ENCODE measurements around the gene TUBB4B. TPM values are rescaled to one million over a fixed set of nuclear protein-coding genes. Genes with fewer than 3 reads are reported as not detected.

The TUBB4B gene
- total RNA-seq, 2 donors from 2014 or later = 79.1 to 171 TPM

DNA sequence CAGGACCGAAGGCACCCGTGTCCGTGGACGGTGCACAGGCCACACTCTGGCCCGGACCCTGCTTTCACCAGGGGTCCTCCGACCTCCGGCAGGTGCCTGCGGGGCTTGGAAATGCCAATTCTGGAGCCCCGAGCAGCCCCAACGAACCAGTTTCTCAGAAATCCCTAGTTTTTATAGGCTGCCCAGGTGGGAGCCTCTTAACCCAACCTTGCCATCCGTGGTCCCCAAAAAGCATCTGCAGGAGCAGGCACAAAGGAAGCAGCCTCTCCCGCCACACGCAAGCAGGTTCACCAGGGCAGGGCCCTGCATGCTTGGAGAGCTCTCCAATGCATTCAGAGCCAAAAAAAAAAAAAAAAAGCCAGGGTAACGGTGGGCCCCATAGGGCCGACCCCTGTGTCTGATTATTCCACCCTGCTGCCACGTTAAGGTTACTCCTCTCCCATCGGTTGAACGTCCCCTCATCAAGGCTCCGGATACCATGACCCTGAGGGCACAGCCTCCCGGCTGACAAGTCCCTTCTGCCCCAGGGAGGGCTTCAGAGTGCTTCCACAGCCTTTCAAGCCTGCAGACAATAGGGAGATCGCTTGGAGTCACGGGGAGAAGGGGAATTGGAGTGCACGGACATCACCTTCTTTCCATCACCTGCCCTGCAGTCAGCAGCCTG, 39.8 kb upstream of the TUBB4B start:
- no peak for ATAC-seq
- H3K9me3 ChIP-seq = no peaks in the 10 kb centered on the region
- H3K27ac ChIP-seq = peak overlapping the region; percentile 70 to 89 (median 81)

DNA sequence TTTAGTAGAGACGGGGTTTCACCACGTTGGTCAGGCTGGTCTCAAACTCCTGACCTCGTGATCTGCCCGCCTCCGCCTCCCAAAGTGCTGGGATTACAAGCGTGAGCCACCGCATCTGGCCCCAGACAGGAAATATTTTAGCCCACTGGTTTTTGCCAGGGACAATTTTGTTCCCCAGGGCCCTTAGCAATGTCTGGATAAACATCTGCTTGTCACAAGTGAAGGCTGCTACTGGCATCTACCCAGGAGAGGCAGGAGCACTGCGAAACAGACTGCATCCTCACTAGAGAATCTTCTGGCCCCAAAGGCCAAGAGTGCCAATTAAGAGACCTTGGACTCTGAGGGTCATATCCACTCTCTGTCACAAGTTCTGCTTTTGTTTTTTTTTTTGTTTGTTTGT, 38.1 kb upstream of the TUBB4B start:
- Histone ChIP-seq H3K9me3 (no peaks in the 10 kb centered on the region), H3K4me3 (no peak overlapping the region), H3K36me3 (replicated peaks in 1 of 2; ENCODE audit: insufficient read depth in 1 of 2, low read depth in 2 of 2) (no peaks in the 10 kb centered on the region), H3K27ac (no peak overlapping the region), H3K4me1 (peaks cover 70% of the 10 kb centered on the region), H3K27me3 (no peaks in the 10 kb centered on the region)
- WGBS, 2 donors = 75 to 78% methylated on average over 8 of the region's 8 CpGs
- intact Hi-C loops (cut with DNase I) = no loop called here
- DNase-seq (no peak), ATAC-seq (no peak)
- no peak for TF ChIP-seq CTCF (IDR thresholded peaks at IDR 0.05)
- TF ChIP-seq POLR2A (IDR thresholded peaks at IDR 0.05) = no peak

More for the DNA sequence above, 39.8 kb upstream of the TUBB4B start:
- no peak for TF ChIP-seq POLR2A (IDR thresholded peaks at IDR 0.05)
- TF ChIP-seq CTCF (IDR thresholded peaks at IDR 0.05) = no peak
- Histone ChIP-seq H3K4me3 (peak overlapping the region in 1 of 2 donors; percentile 18), H3K36me3 (replicated peaks in 1 of 2; ENCODE audit: insufficient read depth in 1 of 2, low read depth in 2 of 2) (no peaks in the 10 kb centered on the region), H3K27me3 (no peaks in the 10 kb centered on the region), H3K4me1 (peaks cover 80% of the 10 kb centered on the region)
- WGBS, 2 donors = 12 to 26% methylated on average over 10 to 23 of the region's 23 CpGs
- intact Hi-C loops (cut with DNase I) = no loop called here
- no peak for DNase-seq

GRCh38 chr9:137204731-137205125, 36.4 kb upstream of the TUBB4B start:
- Histone ChIP-seq H3K27me3 (no peaks in the 10 kb centered on the region), H3K36me3 (replicated peaks in 1 of 2; ENCODE audit: insufficient read depth in 1 of 2, low read depth in 2 of 2) (no peaks in the 10 kb centered on the region), H3K27ac (peak overlapping the region; percentile 73 to 90 (median 82)), H3K9me3 (no peaks in the 10 kb centered on the region), H3K4me1 (peaks cover 53% of the 10 kb centered on the region), H3K4me3 (peak overlapping the region; percentile 83 to 97)
- TF ChIP-seq POLR2A (IDR thresholded peaks at IDR 0.05) = no peak
- no peak for TF ChIP-seq CTCF (IDR thresholded peaks at IDR 0.05)
- WGBS, 2 donors = 8 to 23% methylated on average over 9 to 21 of the region's 21 CpGs
- intact Hi-C loops (cut with DNase I) = no loop called here
- ATAC-seq (no peak), DNase-seq (no peak)

DNA sequence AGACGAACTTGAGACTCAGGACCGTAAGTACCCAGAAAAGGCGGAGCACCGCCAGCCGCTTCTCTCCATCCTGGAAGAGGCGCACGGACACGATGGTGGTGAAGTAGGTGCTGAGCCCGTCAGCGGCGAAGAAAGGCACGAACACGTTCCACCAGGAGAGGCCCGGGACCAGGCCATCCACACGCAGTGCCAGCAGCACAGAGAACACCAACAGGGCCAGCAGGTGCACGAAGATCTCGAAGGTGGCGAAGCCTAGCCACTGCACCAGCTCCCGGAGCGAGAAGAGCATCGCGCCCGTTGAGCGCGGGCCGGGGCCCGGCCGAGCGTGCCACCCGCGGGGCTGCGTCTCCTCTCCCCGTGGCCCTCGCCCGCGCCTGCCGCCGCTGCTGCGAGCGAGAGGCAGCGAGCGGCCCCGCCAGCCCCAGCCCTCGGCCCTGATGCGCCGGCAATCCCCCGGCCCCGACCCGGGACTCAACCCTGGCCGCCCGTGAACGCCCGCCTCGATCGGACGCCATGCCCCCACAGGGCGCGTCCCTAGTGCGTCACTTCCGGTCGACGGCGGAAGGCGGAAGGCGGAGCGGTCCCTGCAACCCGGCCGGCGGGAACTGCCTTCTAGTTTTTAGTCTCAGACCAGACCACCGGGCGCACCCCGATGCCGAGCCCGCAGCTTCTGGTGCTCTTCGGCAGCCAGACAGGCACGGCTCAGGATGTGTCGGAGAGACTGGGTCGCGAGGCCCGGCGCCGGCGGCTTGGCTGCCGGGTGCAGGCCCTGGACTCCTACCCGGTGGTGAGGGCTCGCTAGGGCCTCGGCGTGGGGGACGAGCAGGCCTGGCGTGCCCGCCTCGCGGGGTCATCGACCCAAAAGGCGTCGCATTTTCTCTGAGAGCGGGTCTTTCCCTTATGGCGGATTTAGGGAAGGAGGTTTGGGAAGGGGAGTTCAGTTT, 35.7 kb upstream of the TUBB4B start, which contains the start of the genes NDOR1 and TMEM203:
NDOR1 (plus strand) TSS at position 575 of the 944 bp plus-strand sequence; CDS start at position 653, 78 bp downstream.
TMEM203 (minus strand) TSS at position 523 of the 944 bp plus-strand sequence; CDS start at position 289, 234 bp downstream.
- intact Hi-C loops (cut with DNase I) = no loop called here
- no peaks in the 10 kb centered on the region for H3K9me3 ChIP-seq
- H3K36me3 ChIP-seq (replicated peaks in 1 of 2; ENCODE audit: insufficient read depth in 1 of 2, low read depth in 2 of 2) = no peaks in the 10 kb centered on the region
- TF ChIP-seq POLR2A (IDR thresholded peaks at IDR 0.05) = peak; percentile 53 to 77 (median 66)
- no peak for TF ChIP-seq CTCF (IDR thresholded peaks at IDR 0.05)
- peak within 1 kb of the TSS; percentile 73 to 90 (median 82) for H3K27ac ChIP-seq
- peak; percentile 87 to 92 (median 90) for DNase-seq
- no peaks in the 10 kb centered on the region for H3K27me3 ChIP-seq
- WGBS, 2 donors = 0% methylated on average over 1 to 74 of the region's 98 CpGs
- peak within 1 kb of the TSS; percentile 83 to 97 for H3K4me3 ChIP-seq
- peaks cover 53% of the 10 kb centered on the region for H3K4me1 ChIP-seq
- peak; percentile 51 for ATAC-seq
